GM18498 (cell line): ENCODE measurements around the gene ALPG.
"Not testable (repeated sequence)": the region's sequence is repeated elsewhere in the genome, so short reads cannot be mapped to it uniquely, and the experiment has no call there.

Experiments
- ATAC-seq: cut with Tn5 transposase; IDR thresholded peaks from one replicate; pipeline ENCODE4 v1.9.1; 2021; ENCODE audit warnings: mild to moderate bottlenecking, moderate library complexity; ENCODE audit not compliant: unreplicated experiment

Gene ALPG

GRCh38 chr2:232438951-232439757, 32.5 kb downstream of the ALPG start:
- no peak for ATAC-seq

DNA sequence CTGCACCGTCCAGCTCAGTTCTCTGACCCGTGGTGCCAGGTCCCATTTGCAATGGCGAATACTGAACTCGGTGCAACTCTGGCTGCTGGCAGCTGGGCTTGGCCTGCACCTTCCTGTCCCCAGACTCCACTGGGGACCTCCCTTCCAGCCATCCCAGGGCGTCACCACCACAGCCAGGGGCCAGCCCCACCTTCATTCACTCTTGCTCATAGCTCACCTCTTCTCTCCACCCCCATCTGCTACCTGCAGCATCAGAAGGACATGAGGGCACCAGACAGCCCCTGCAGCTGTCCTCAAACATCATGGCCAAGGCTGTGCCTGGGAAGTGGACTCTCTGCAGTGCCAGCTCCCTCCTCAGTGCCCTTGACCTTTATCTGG, 33.1 kb downstream of the ALPG start:
- no peak for ATAC-seq

GRCh38 chr2:232440220-232441018, 33.8 kb downstream of the ALPG start:
- peak; percentile 77 for ATAC-seq

GRCh38 chr2:232441147-232441651, 34.6 kb downstream of the ALPG start:
- no peak for ATAC-seq

- not testable (repeated sequence) for ATAC-seq
These were observed 35.3 kb downstream of the ALPG start for GRCh38 chr2:232441922-232442321.

GRCh38 chr2:232442431-232442830, 35.8 kb downstream of the ALPG start:
- ATAC-seq: not testable (repeated sequence)

GRCh38 chr2:232443047-232443446, 36.4 kb downstream of the ALPG start:
- ATAC-seq: not testable (repeated sequence)

- not testable (repeated sequence) for ATAC-seq
These were observed 37.2 kb downstream of the ALPG start for GRCh38 chr2:232443669-232444408.

- no peak for ATAC-seq
These were observed 37.9 kb downstream of the ALPG start for GRCh38 chr2:232444409-232445148.

- ATAC-seq: not testable (repeated sequence)
These were observed 38.7 kb downstream of the ALPG start for GRCh38 chr2:232445149-232445885.

DNA sequence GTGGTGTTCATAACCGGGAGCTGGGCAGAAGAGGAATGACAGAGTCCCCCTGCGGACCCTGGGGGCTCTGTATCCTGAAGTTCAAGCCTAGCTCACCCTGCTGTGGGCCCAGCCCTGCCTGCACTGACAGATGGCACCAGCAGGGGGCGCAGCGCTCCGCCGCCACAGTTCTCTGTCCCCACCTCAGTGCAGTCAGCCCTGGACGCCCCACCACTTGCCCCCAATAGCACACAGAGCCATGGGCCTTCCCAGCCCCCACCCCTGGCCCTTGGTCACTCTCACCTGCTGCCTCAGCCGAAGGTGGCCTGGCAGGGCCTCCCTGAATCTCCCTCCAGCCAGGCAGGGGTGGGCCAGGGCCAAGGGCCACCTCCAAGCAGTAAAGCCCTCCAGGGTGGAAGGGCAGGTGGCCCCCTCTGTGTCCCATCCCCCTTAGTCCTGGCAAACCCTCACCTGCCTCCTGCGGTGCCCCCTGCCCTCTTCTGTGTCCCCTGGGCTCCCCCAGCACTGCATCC, 39.7 kb downstream of the ALPG start:
- ATAC-seq: not testable (repeated sequence)

- ATAC-seq: no peak
These were observed 40.5 kb downstream of the ALPG start for GRCh38 chr2:232447091-232447620.

- ATAC-seq: no peak
These were observed 41.1 kb downstream of the ALPG start for GRCh38 chr2:232447638-232448303.

- ATAC-seq: no peak
These were observed 41.7 kb downstream of the ALPG start for GRCh38 chr2:232448304-232448690.

GRCh38 chr2:232449964-232450363, 43.3 kb downstream of the ALPG start:
- ATAC-seq: no peak

DNA sequence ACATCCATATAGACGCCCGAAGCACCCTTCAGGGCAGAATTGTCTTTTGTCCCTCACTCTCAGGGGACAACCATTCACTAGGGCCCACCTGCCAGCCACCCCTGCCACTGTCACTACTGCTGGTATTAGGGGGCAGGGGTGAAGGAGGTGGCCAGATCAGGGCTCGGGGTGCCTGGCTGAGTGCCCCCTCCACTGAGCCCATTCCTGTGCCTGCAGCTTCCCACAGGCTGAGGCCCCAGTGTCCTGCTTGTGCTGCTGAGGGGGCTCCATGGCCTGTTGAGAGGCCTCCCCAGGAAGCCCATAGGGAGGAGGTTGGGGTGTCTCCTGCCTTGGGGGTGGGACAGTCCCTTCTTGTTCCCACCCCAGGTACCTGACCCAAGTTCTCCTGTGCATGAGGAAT, 45.0 kb downstream of the ALPG start:
- not testable (repeated sequence) for ATAC-seq

- no peak for ATAC-seq
These were observed 48.0 kb downstream of the ALPG start for GRCh38 chr2:232454630-232455029.

DNA sequence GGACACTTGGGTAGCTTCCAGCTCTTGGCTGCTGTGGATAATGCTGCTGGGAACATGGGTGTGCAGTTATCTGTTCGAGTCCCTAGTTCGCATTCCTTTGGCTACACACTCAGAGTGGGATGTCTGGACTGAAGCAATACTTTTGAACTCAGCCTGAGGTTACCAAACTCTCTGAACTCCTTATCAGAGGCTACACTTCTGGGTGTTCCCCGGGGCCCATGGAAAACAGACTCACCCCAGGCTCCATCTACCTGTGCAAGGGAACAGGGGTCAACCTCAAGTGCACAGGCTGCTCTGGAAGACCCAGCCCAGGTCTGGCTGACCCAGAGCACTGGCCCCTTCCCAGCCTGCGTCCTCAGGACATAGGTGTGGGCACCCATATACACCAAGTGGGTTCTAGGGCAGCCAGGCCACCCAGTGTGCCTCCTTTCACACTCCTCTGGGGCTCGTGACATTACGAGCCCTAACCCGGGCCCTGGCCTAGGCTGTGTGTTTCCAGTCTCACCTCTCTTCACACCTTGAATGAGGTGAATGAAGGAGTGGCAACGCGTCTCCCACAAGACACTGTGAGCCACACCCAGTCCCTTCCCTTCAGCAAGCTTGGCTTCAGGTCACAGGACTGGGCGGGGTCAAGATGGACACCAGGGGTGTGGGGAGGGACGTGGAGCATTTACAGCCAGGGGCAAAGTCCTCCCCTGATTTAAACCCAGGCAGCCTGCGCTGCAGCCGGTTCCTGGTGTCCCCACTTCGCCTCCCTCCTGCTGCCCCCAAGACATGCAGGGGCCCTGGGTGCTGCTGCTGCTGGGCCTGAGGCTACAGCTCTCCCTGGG, 49.0 kb downstream of the ALPG start, which contains the start of gene ALPI:
TSS of gene ALPI (plus strand) at position 728 of the 830 bp plus-strand sequence. CDS start at position 775, 47 bp downstream.
- ATAC-seq: no peak
